MCF 10A (cell line): ENCODE results near the gene LCE2C. TPM values are rescaled to one million over a fixed set of nuclear protein-coding genes. Genes with fewer than 3 reads are reported as not detected.
A peak's percentile ranks its signal among the peaks of the same experiment; 100 is the strongest.
"Not testable (repeated sequence)": the region's sequence is repeated elsewhere in the genome, so short reads cannot be mapped to it uniquely, and the experiment has no call there.

ENCODE experiments used
- Bru-seq: library from RNA; stranded (reverse); fragments of 400-500 nt; gene quantifications from one replicate; lab custom pipeline; 2021; lab: Mats Ljungman, UMichigan
- BruChase-seq, 2 experiments: library from RNA; stranded (reverse); fragments of 400-500 nt; gene quantifications; one replicate each; lab custom pipeline; 2021; lab: Mats Ljungman, UMichigan
- BruUV-seq: library from RNA; stranded (reverse); fragments of 400-500 nt; replicated peaks from 2 replicates; lab custom pipeline; 2021; lab: Mats Ljungman, UMichigan
- CTCF ChIA-PET: fragments of 300-600 bp; sonication (Branson Sonifier 250); formaldehyde crosslinking; extraction: SDS; loops from one replicate; lab custom pipeline; 2021; ENCODE audit warnings: antibody characterized with exemption, inconsistent platforms; lab: Yijun Ruan, JAX
- POLR2A ChIA-PET: fragments of 300-600, 350-650 bp; sonication (Branson Sonifier 250); formaldehyde crosslinking; extraction: SDS; loops from one replicate; lab custom pipeline; 2020; ENCODE audit warnings: antibody characterized with exemption, inconsistent platforms; lab: Yijun Ruan, JAX
- DNase-seq: peaks from one replicate; pipeline ENCODE4 v3.0.0-alpha.2; 2018; ENCODE audit not compliant: unreplicated experiment
- H3K27ac Mint-ChIP-seq: one replicate; pipeline ENCODE4 v1.8.0; 2022; ENCODE audit warnings: mild to moderate bottlenecking, low read depth, mixed read lengths; ENCODE audit not compliant: unreplicated experiment
- H3K27me3 Mint-ChIP-seq: one replicate; pipeline ENCODE4 v1.8.0; 2022; ENCODE audit warnings: mixed read lengths; ENCODE audit not compliant: insufficient read depth, unreplicated experiment
- H3K36me3 Mint-ChIP-seq: one replicate; pipeline ENCODE4 v1.8.0; 2022; ENCODE audit warnings: mild to moderate bottlenecking, moderate library complexity, mixed read lengths; ENCODE audit not compliant: insufficient read depth, unreplicated experiment
- H3K4me1 Mint-ChIP-seq: one replicate; pipeline ENCODE4 v1.8.0; 2022; ENCODE audit warnings: mixed read lengths; ENCODE audit not compliant: insufficient read depth, unreplicated experiment
- H3K4me3 Mint-ChIP-seq: one replicate; pipeline ENCODE4 v1.8.0; 2022; ENCODE audit warnings: mild to moderate bottlenecking, moderate library complexity, mixed read lengths; ENCODE audit not compliant: unreplicated experiment
- H3K9me3 Mint-ChIP-seq: one replicate; pipeline ENCODE4 v1.8.0; 2022; ENCODE audit warnings: mixed read lengths; ENCODE audit not compliant: unreplicated experiment
- intact Hi-C: fragments of 100-400 bp; cut with micrococcal nuclease; formaldehyde crosslinking; loops from 2 replicates; pipeline ENCODE4 v1.14.1; 2022
- long read RNA-seq: library from polyadenylated mRNA; stranded (forward); transcript quantifications from one replicate; pipeline ENCODE4 v2.0.0, GENCODE V29; 2022
- total RNA-seq: library from RNA; stranded (reverse); gene quantifications from 2 replicates; pipeline ENCODE4 v1.2.3, GENCODE V29; 2022
- TF ChIP-seq, protein P1 (sequence below): fragments of 200-600 bp; IDR thresholded peaks from one replicate; pipeline ENCODE4 v1.8.0; 2022; ENCODE audit warnings: antibody characterized with exemption, mild to moderate bottlenecking; ENCODE audit not compliant: unreplicated experiment

LCE2C gene, protein sequence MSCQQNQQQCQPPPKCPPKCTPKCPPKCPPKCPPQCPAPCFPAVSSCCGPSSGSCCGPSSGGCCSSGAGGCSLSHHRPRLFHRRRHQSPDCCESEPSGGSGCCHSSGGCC
- total RNA-seq (not detected in 2 replicates), Bru-seq, nascent RNA (not detected), BruChase-seq, experiment 1, labeled RNA remaining after a 6-hour chase (not detected), BruChase-seq, experiment 2, labeled RNA remaining after a 2-hour chase (not detected)
- long read RNA-seq = 0 reads

DNA sequence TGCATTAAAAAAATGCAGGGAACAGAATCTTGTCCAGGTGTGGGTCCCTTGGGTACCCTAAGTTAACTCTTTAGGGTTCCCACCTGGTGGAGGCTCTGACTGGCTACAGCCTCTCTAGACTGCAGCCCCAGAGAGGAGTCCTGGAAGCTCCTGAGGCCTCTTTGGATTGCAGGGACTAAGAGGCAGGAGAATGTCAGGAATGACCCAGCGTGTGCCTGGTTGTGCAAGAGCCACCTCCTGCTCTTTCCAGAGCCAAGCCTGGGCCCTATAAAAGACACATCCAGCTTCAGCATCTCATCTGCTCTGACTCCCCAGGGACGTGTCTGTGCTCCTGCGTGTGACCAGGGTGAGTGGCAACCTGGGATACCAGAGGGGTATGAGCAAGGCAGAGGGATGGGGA is at the start of gene LCE2C:
Gene LCE2C, plus strand, starts transcription at position 297 of the 400 bp plus-strand sequence. CDS start 737 bp downstream, outside the sequence.
- H3K36me3 Mint-ChIP-seq, BruUV-seq, H3K4me1 Mint-ChIP-seq, DNase-seq, H3K27ac Mint-ChIP-seq, H3K9me3 Mint-ChIP-seq, H3K4me3 Mint-ChIP-seq, intact Hi-C loops, POLR2A ChIA-PET: not testable (repeated sequence)
- CTCF ChIA-PET = interaction anchor here (0.7 kb wide), 2 partner anchors 21 to 56 kb away, joined by 3 read pairs; no protein-coding TSS in a partner anchor
- peaks cover 26% of the 10 kb centered on the region for H3K27me3 Mint-ChIP-seq

DNA sequence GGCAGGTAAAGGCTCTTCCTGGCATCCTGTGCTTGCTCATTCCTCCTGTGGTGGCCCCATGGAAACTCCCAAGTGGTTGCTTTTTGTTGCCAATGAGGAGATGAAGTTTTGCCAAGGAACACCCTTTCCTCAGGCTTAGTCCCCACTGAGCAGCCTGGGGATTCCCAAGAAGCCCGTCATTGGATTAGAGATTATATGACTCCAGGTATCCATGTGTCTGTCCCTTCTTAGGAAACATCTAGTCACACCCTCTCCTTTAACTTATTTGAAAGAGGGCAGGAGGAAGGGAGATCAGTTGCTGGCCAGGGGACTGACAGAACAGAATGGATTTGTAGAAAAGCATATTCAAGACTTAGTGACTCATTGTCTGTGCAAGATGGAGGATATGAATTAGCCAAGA is 48.3 kb upstream of the LCE2C start:
- ChIA-PET CTCF (interaction anchor here (1.2 to 2.3 kb wide), 2 partner anchors 26 to 27 kb away, joined by 5 to 7 read pairs; no protein-coding TSS in a partner anchor), POLR2A (interaction anchor here (0.7 to 1.4 kb wide), 2 partner anchors 10 to 11 kb away, joined by 3 read pairs; no protein-coding TSS in a partner anchor)
- TF ChIP-seq, protein P1, sequence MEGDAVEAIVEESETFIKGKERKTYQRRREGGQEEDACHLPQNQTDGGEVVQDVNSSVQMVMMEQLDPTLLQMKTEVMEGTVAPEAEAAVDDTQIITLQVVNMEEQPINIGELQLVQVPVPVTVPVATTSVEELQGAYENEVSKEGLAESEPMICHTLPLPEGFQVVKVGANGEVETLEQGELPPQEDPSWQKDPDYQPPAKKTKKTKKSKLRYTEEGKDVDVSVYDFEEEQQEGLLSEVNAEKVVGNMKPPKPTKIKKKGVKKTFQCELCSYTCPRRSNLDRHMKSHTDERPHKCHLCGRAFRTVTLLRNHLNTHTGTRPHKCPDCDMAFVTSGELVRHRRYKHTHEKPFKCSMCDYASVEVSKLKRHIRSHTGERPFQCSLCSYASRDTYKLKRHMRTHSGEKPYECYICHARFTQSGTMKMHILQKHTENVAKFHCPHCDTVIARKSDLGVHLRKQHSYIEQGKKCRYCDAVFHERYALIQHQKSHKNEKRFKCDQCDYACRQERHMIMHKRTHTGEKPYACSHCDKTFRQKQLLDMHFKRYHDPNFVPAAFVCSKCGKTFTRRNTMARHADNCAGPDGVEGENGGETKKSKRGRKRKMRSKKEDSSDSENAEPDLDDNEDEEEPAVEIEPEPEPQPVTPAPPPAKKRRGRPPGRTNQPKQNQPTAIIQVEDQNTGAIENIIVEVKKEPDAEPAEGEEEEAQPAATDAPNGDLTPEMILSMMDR = no peak
- peak; percentile 33 for DNase-seq
- H3K27me3 Mint-ChIP-seq = no peaks in the 10 kb centered on the region
- no peak overlapping the region for H3K27ac Mint-ChIP-seq
- H3K4me3 Mint-ChIP-seq = no peak overlapping the region
- no TSS peak for BruUV-seq
- H3K9me3 Mint-ChIP-seq = peaks cover 6% of the 10 kb centered on the region
- H3K36me3 Mint-ChIP-seq = no peaks in the 10 kb centered on the region
- peaks cover 8% of the 10 kb centered on the region for H3K4me1 Mint-ChIP-seq
- intact Hi-C loops = no loop called here

DNA sequence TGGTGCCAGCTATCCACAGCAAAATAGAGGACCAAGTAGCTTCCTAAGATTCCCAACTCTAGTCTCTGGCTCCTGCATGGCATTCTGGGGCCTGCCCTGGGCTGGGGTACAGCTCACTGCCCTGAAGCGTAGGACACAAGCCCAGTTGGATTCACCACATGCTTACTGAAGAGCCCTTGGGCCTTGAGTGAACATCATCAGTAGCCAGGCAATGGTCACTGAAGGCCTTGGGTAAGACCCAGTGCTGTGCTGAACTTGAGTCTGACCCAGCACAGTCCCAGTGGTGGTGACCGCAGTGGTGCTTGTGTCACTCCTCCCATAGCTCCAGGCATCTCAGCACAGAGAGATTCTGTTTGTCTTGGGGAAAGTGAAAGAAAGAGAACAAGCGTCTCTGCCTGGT is 44.5 kb upstream of the LCE2C start:
- CTCF ChIA-PET = interaction anchor here (0.8 to 5.5 kb wide), 4 partner anchors 8 to 24 kb away, joined by 3 to 29 read pairs (median 5); partner anchors contain the start of gene LCE3A
- H3K9me3 Mint-ChIP-seq = peaks cover 19% of the 10 kb centered on the region
- POLR2A ChIA-PET = no interaction called here
- no peaks in the 10 kb centered on the region for H3K36me3 Mint-ChIP-seq
- TF ChIP-seq, protein P1 = no peak
- BruUV-seq = no TSS peak
- DNase-seq = no peak
- H3K4me3 Mint-ChIP-seq = no peak overlapping the region
- no peak overlapping the region for H3K27ac Mint-ChIP-seq
- intact Hi-C loops = no loop called here
- H3K27me3 Mint-ChIP-seq = no peaks in the 10 kb centered on the region
- no peaks in the 10 kb centered on the region for H3K4me1 Mint-ChIP-seq

DNA sequence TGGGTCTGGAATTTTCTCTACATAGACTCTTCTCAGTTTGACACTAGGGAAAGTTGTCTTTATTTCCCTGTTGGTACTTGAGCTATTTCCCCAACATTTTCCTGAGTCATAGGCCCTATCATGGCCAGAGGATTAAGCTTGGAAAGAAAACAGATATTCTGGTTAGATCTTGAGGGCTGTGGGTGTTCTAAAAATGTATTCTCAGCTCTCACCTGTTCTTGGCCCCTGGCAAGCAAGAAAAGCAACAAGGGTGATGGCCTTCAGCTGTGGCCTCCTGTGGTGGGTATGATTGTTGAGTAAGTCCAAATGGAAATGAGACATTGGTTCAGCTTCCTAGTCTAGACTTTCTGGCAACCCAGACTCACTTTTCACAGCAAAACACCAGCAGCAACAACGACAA is 34.7 kb upstream of the LCE2C start:
- H3K27me3 Mint-ChIP-seq = no peaks in the 10 kb centered on the region
- POLR2A ChIA-PET = interaction anchor here (0.6 to 0.7 kb wide), 2 partner anchors 9 to 10 kb away, joined by 3 to 4 read pairs; no protein-coding TSS in a partner anchor
- peaks cover 6% of the 10 kb centered on the region for H3K4me1 Mint-ChIP-seq
- intact Hi-C loops = no loop called here
- TF ChIP-seq, protein P1 = no peak
- CTCF ChIA-PET = interaction anchor here (0.6 to 11.5 kb wide), 9 partner anchors 9 to 583 kb away, joined by 3 to 132 read pairs (median 4); partner anchors contain the start of gene LCE3A
- peaks cover 7% of the 10 kb centered on the region for H3K9me3 Mint-ChIP-seq
- H3K27ac Mint-ChIP-seq = no peak overlapping the region
- BruUV-seq = no TSS peak
- H3K4me3 Mint-ChIP-seq = no peak overlapping the region
- no peak for DNase-seq
- H3K36me3 Mint-ChIP-seq = no peaks in the 10 kb centered on the region
